NCI-H2107 (cell line): ENCODE data around the gene ZNF791.
"Not testable (repeated sequence)": the region's sequence is repeated elsewhere in the genome, so short reads cannot be mapped to it uniquely, and the experiment has no call there.

Experiments used
- DNase-seq: peaks from one replicate; lab custom pipeline; 2025; lab: John Stamatoyannopoulos, UW

The ZNF791 gene

GRCh38 chr19:12667731-12668302, 57.1 kb downstream of the ZNF791 start:
- no peak for DNase-seq

- no peak for DNase-seq
Measured at GRCh38 chr19:12668346-12668745, 57.6 kb downstream of the ZNF791 start.

GRCh38 chr19:12668932-12669269, 58.2 kb downstream of the ZNF791 start:
- DNase-seq: no peak

GRCh38 chr19:12669270-12670158, 58.8 kb downstream of the ZNF791 start:
- peak; percentile 64 for DNase-seq

GRCh38 chr19:12670159-12670928, 59.6 kb downstream of the ZNF791 start:
- DNase-seq: no peak

- no peak for DNase-seq
Measured at GRCh38 chr19:12672744-12673143, 62.0 kb downstream of the ZNF791 start.

- DNase-seq: no peak
Measured at GRCh38 chr19:12675399-12675798, 64.7 kb downstream of the ZNF791 start.

GRCh38 chr19:12675940-12676339, 65.2 kb downstream of the ZNF791 start:
- no peak for DNase-seq

- peak; percentile 37 for DNase-seq
Measured at GRCh38 chr19:12676384-12676792, 65.7 kb downstream of the ZNF791 start.

- no peak for DNase-seq
Measured at GRCh38 chr19:12676928-12677327, 66.2 kb downstream of the ZNF791 start.

GRCh38 chr19:12678039-12678438, 67.3 kb downstream of the ZNF791 start:
- DNase-seq: not testable (repeated sequence)

- DNase-seq: no peak
Measured at GRCh38 chr19:12680034-12680433, 69.3 kb downstream of the ZNF791 start.

GRCh38 chr19:12681074-12681987, 70.6 kb downstream of the ZNF791 start, which contains the start of gene DHPS:
TSS of gene DHPS (minus strand) at chr19:12681880. CDS start at chr19:12681766, 114 bp downstream.
- peak; percentile 89 for DNase-seq
